ENCODE measurements around the gene KCNE1. TPM values are rescaled to one million over a fixed set of nuclear protein-coding genes. Genes with fewer than 3 reads are reported as not detected.

The KCNE1 gene
- total and polyA plus RNA-seq, 2 of the 13 experiments (the other 11 are each of a cell fraction or from before 2014, with no cell fraction given) = 0.35 TPM; not detected in 1

DNA sequence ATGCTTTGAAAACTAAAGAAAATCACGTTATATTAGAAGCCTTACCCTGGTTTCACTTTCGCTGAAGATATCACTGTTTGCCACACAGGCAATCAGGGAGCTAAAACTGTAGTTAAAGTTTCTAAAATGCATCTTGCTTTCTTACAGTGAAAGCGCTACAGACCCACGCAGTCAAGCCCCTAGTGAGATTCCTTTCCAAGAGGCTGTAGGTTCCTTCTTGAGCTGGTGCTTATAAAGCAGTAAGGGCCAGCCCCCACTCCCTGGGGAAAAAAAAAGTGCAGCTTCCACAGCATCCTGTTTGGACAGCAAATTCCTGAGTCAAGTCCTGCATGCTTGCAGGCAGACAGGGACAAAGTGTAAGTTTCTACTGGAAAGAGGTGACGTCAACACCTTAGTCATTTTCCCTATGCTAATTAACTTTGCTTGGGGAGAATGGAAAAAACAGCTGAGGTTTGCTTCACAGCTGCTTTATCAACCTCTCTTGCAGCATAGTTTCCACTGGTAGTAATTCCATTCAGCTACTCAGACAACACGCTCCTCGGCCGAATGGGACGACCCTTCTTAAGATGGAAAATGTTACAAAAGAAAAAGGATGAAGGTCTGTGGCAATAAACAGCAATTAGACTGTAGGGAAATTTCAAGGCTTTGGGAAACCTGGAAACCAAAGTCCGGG lies 14.7 kb upstream of the KCNE1 start (continued):
- TF ChIP-seq, protein P1, sequence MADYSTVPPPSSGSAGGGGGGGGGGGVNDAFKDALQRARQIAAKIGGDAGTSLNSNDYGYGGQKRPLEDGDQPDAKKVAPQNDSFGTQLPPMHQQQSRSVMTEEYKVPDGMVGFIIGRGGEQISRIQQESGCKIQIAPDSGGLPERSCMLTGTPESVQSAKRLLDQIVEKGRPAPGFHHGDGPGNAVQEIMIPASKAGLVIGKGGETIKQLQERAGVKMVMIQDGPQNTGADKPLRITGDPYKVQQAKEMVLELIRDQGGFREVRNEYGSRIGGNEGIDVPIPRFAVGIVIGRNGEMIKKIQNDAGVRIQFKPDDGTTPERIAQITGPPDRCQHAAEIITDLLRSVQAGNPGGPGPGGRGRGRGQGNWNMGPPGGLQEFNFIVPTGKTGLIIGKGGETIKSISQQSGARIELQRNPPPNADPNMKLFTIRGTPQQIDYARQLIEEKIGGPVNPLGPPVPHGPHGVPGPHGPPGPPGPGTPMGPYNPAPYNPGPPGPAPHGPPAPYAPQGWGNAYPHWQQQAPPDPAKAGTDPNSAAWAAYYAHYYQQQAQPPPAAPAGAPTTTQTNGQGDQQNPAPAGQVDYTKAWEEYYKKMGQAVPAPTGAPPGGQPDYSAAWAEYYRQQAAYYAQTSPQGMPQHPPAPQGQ (CRISPR knock-in tag; IDR thresholded peaks at IDR 0.05; ENCODE audit: borderline replicate concordance) = no peak
- TF ChIP-seq MXD4 (CRISPR knock-in tag; IDR thresholded peaks at IDR 0.05) = no peak
- TF ChIP-seq SKI (IDR thresholded peaks at IDR 0.05; ENCODE audit: partially characterized antibody) = peak; percentile 63
- TF ChIP-seq ZNF547 (CRISPR knock-in tag; IDR thresholded peaks at IDR 0.05) = 0 out of 2 replicates have a peak, but pooled peaks have one; percentile 42
- peak; percentile 51; the same call in 1 of the 2 replicates for TF ChIP-seq KDM5A (IDR thresholded peaks at IDR 0.05; ENCODE audit: borderline replicate concordance, low read length)
- TF ChIP-seq PPARG (CRISPR knock-in tag; conservative IDR thresholded peaks at IDR 0.05) = peak; percentile 74
- TF ChIP-seq RFX5 (IDR thresholded peaks at IDR 0.05; ENCODE audit: low read depth, low read length) = 0 out of 2 replicates have a peak, but pooled peaks have one; percentile 14
- TF ChIP-seq, protein P2, sequence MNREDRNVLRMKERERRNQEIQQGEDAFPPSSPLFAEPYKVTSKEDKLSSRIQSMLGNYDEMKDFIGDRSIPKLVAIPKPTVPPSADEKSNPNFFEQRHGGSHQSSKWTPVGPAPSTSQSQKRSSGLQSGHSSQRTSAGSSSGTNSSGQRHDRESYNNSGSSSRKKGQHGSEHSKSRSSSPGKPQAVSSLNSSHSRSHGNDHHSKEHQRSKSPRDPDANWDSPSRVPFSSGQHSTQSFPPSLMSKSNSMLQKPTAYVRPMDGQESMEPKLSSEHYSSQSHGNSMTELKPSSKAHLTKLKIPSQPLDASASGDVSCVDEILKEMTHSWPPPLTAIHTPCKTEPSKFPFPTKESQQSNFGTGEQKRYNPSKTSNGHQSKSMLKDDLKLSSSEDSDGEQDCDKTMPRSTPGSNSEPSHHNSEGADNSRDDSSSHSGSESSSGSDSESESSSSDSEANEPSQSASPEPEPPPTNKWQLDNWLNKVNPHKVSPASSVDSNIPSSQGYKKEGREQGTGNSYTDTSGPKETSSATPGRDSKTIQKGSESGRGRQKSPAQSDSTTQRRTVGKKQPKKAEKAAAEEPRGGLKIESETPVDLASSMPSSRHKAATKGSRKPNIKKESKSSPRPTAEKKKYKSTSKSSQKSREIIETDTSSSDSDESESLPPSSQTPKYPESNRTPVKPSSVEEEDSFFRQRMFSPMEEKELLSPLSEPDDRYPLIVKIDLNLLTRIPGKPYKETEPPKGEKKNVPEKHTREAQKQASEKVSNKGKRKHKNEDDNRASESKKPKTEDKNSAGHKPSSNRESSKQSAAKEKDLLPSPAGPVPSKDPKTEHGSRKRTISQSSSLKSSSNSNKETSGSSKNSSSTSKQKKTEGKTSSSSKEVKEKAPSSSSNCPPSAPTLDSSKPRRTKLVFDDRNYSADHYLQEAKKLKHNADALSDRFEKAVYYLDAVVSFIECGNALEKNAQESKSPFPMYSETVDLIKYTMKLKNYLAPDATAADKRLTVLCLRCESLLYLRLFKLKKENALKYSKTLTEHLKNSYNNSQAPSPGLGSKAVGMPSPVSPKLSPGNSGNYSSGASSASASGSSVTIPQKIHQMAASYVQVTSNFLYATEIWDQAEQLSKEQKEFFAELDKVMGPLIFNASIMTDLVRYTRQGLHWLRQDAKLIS (CRISPR knock-in tag; IDR thresholded peaks at IDR 0.05) = peak; percentile 57; the same call in 1 of the 2 replicates
- no peak for TF ChIP-seq ZHX1 (CRISPR knock-in tag; IDR thresholded peaks at IDR 0.05; ENCODE audit: low read depth)
- peak; percentile 45; the same call in 1 of the 2 replicates for TF ChIP-seq YEATS4 (CRISPR knock-in tag; IDR thresholded peaks at IDR 0.05; ENCODE audit: borderline replicate concordance)
- TF ChIP-seq FOXJ3 (CRISPR knock-in tag; IDR thresholded peaks at IDR 0.05; ENCODE audit: borderline replicate concordance) = 0 out of 2 replicates have a peak, but pooled peaks have one; percentile 29
- no peak for TF ChIP-seq ZNF180 (CRISPR knock-in tag; IDR thresholded peaks at IDR 0.05; ENCODE audit: borderline replicate concordance, low read depth)
- peak; percentile 86 for TF ChIP-seq FOSL2 (CRISPR knock-in tag; IDR thresholded peaks at IDR 0.05)
- 0 out of 2 replicates have a peak, but pooled peaks have one; percentile 33 for TF ChIP-seq SP140L (CRISPR knock-in tag; IDR thresholded peaks at IDR 0.05; ENCODE audit: borderline replicate concordance)
- TF ChIP-seq KAT2B (IDR thresholded peaks at IDR 0.05; ENCODE audit: borderline replicate concordance, low read depth, low read length) = no peak
- peak; percentile 99 for TF ChIP-seq ZNF362 (CRISPR knock-in tag; IDR thresholded peaks at IDR 0.05; ENCODE audit: borderline replicate concordance)
- 0 out of 2 replicates have a peak, but pooled peaks have one; percentile 30 for TF ChIP-seq SOX13 (IDR thresholded peaks at IDR 0.05)
- peak in 1 of 2 experiments; percentile 87; a peak in 2 of 4 replicates for TF ChIP-seq SOX13 (CRISPR knock-in tag; conservative IDR thresholded peaks at IDR 0.05 in 1 of 2, IDR thresholded peaks at IDR 0.05 in 1 of 2)
- TF ChIP-seq KLF9 (CRISPR knock-in tag; IDR thresholded peaks at IDR 0.05; ENCODE audit: low read depth) = 0 out of 2 replicates have a peak, but pooled peaks have one; percentile 24
